ENCODE results near the gene UBE2Q1. TPM values are rescaled to one million over a fixed set of nuclear protein-coding genes. Genes with fewer than 3 reads are reported as not detected.

Gene UBE2Q1
- total and polyA plus RNA-seq, 4 donors, result 8.2 to 22.0 (median 14.2) TPM

DNA sequence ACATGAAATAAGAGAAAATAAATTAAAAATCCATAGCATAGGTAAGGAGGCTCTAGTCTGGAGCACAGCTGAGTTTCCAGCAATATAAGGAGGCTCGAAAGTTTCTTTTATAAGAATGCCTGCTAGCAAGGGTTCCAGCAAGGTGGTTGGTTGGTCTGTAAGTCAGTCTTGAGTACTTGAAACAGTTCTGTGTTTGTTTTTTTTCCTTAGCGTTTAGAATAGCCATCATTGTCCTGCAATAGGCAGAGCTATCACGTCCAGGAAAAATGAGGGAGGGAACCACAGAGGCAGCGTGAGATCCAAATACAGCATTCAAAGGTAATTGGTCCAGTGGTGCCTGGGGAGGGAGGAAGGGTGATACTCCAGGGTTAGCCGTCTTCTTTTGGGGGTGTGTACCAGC, 8.4 kb downstream of the UBE2Q1 start:
- peaks cover 23 to 61% (median 50%) of the 10 kb centered on the region in 4 donors for H3K36me3 ChIP-seq (ENCODE audit: control insufficient read depth in 4 of 4, insufficient read depth in 3 of 4, low read depth in 1 of 4, low read length in 3 of 4)
- H3K4me1 ChIP-seq (ENCODE audit: control insufficient read depth in 4 of 4, insufficient read depth in 4 of 4, low read length in 3 of 4), result peaks cover 12 to 45% (median 37%) of the 10 kb centered on the region in 4 donors
- H3K27me3 ChIP-seq (ENCODE audit: control insufficient read depth in 4 of 4, insufficient read depth in 4 of 4, low read length in 3 of 4), result no peaks in the 10 kb centered on the region
- H3K27ac ChIP-seq (ENCODE audit: low read depth in 1 of 2, low read length in 2 of 2), result no peak overlapping the region
- no peak overlapping the region for H3K9ac ChIP-seq (ENCODE audit: low read depth in 1 of 2, low read length in 2 of 2)
- no peak for TF ChIP-seq CTCF (IDR thresholded peaks at IDR 0.05; ENCODE audit: low read depth, low read length, missing input control)
- TF ChIP-seq SP1 (IDR thresholded peaks at IDR 0.05), result no peak
- no peak for TF ChIP-seq RAD21 (IDR thresholded peaks at IDR 0.05)
- no peak for TF ChIP-seq GABPA (IDR thresholded peaks at IDR 0.05 in 1 of 2, conservative IDR thresholded peaks at IDR 0.05 in 1 of 2)
- TF ChIP-seq FOXA2 (IDR thresholded peaks at IDR 0.05), result no peak
- TF ChIP-seq RXRA (IDR thresholded peaks at IDR 0.05), result no peak
- no peak for TF ChIP-seq JUND (IDR thresholded peaks at IDR 0.05)
- TF ChIP-seq YY1 (IDR thresholded peaks at IDR 0.05), result no peak
- TF ChIP-seq, protein P1, sequence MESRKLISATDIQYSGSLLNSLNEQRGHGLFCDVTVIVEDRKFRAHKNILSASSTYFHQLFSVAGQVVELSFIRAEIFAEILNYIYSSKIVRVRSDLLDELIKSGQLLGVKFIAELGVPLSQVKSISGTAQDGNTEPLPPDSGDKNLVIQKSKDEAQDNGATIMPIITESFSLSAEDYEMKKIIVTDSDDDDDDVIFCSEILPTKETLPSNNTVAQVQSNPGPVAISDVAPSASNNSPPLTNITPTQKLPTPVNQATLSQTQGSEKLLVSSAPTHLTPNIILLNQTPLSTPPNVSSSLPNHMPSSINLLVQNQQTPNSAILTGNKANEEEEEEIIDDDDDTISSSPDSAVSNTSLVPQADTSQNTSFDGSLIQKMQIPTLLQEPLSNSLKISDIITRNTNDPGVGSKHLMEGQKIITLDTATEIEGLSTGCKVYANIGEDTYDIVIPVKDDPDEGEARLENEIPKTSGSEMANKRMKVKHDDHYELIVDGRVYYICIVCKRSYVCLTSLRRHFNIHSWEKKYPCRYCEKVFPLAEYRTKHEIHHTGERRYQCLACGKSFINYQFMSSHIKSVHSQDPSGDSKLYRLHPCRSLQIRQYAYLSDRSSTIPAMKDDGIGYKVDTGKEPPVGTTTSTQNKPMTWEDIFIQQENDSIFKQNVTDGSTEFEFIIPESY (IDR thresholded peaks at IDR 0.05), result no peak
- TF ChIP-seq TAF1 (conservative IDR thresholded peaks at IDR 0.05), result no peak
- no peak for TF ChIP-seq HNF4A (conservative IDR thresholded peaks at IDR 0.05)
- TF ChIP-seq NR2F2 (IDR thresholded peaks at IDR 0.05), result no peak
- no peak for TF ChIP-seq EGR1 (IDR thresholded peaks at IDR 0.05; ENCODE audit: low read depth in 2 of 2)
- TF ChIP-seq FOXA1 (IDR thresholded peaks at IDR 0.05), result no peak
- TF ChIP-seq, protein P2, sequence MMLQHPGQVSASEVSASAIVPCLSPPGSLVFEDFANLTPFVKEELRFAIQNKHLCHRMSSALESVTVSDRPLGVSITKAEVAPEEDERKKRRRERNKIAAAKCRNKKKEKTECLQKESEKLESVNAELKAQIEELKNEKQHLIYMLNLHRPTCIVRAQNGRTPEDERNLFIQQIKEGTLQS (IDR thresholded peaks at IDR 0.05), result no peak
- no peak for TF ChIP-seq HNF4G (IDR thresholded peaks at IDR 0.05)
- TF ChIP-seq, protein P3, sequence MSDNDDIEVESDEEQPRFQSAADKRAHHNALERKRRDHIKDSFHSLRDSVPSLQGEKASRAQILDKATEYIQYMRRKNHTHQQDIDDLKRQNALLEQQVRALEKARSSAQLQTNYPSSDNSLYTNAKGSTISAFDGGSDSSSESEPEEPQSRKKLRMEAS (IDR thresholded peaks at IDR 0.05), result no peak
- TF ChIP-seq REST (IDR thresholded peaks at IDR 0.05), result no peak
- no peaks in the 10 kb centered on the region for H3K9me3 ChIP-seq (ENCODE audit: control insufficient read depth in 4 of 4, low read length in 3 of 4)
- DNase-seq (ENCODE audit: low spot score), result no peak
- no peak overlapping the region for H3K4me3 ChIP-seq (ENCODE audit: low read depth in 1 of 3, low read length in 3 of 3)
- 82% methylated on average over 5 of the region's 5 CpGs for WGBS
